HepG2 (cell line): ENCODE data around the gene SYTL5. TPM values are rescaled to one million over a fixed set of nuclear protein-coding genes. Genes with fewer than 3 reads are reported as not detected.

Experiments
- ATAC-seq: fragments of 200-7000 bp; cut with Tn5 transposase; 3 replicates; pipeline ENCODE4 v1.9.1; 2020; ENCODE audit warnings: mild to moderate bottlenecking, moderate library complexity
- BruUV-seq: library from RNA; stranded (reverse); fragments of 400-500 nt; replicated peaks from 2 replicates; lab custom pipeline; 2021; lab: Mats Ljungman, UMichigan
- CTCF ChIA-PET: fragments of 300-600 bp; formaldehyde crosslinking; extraction: SDS; loops from one replicate; lab custom pipeline; 2021; ENCODE audit warnings: low total read pairs, inconsistent platforms, low intra/inter-chr PET ratio; lab: Yijun Ruan, JAX
- POLR2A ChIA-PET: fragments of 350-600 bp; sonication (Branson Sonifier 250); formaldehyde crosslinking; loops from one replicate; lab custom pipeline; 2020; ENCODE audit warnings: antibody characterized with exemption, inconsistent platforms; lab: Yijun Ruan, JAX
- DNase-seq: peaks from one replicate; pipeline ENCODE4 v3.0.0-alpha.2; 2015; ENCODE audit warnings: low spot score
- FAIRE-seq: peaks from 3 replicates; lab custom pipeline; 2011; peaks lifted over from hg19 to GRCh38; lab: Jason Lieb, UNC
- H2AFZ ChIP-seq: one replicate; pipeline ENCODE4 v1.6.1; 2011; ENCODE audit warnings: low read length, inconsistent platforms
- H3K27ac ChIP-seq: fragments of 300-600 bp; 3 replicates; pipeline ENCODE4 v1.8.0; 2011; ENCODE audit warnings: mixed run types, mild to moderate bottlenecking, mixed read lengths, low read length, inconsistent platforms; ENCODE audit not compliant: insufficient read depth; ENCODE audit errors: extremely low read length
- H3K27me3 ChIP-seq, 2 experiments: fragments of 200-600 bp in 1 of 2; 2 replicates in 1 of 2; 3 replicates in 1 of 2; pipeline versions ENCODE4 v1.6.0 to v1.8.0; 2011; ENCODE audit warnings: low read length in 2 of 2, mild to moderate bottlenecking in 2 of 2, moderate library complexity in 2 of 2, inconsistent platforms in 1 of 2; ENCODE audit not compliant: insufficient read depth in 2 of 2, control insufficient read depth in 1 of 2
- H3K36me3 ChIP-seq, 2 experiments: fragments of 200-600 bp in 1 of 2; replicated peaks in 1 of 2; 2 replicates in 1 of 2; 3 replicates in 1 of 2; pipeline versions ENCODE4 v1.5.1 to v1.8.0; 2011; ENCODE audit warnings: low read length in 2 of 2, inconsistent platforms in 1 of 2; ENCODE audit not compliant: insufficient read depth in 2 of 2, control insufficient read depth in 1 of 2
- H3K4me1 ChIP-seq: 2 replicates; pipeline ENCODE4 v1.5.1; 2012; ENCODE audit warnings: low read length, inconsistent platforms; ENCODE audit not compliant: insufficient read depth
- H3K4me2 ChIP-seq: 2 replicates; pipeline ENCODE4 v1.6.0; 2011; ENCODE audit warnings: low read depth, low read length, inconsistent platforms
- H3K4me3 ChIP-seq, 3 experiments: fragments of 200-600 bp in 1 of 3; sonication (generic), shearing (Covaris generic) in 1 of 3; replicated peaks in 1 of 3; 2 replicates each; pipeline ENCODE4 v1.5.1; 2011 to 2016; ENCODE audit warnings: low read length in 3 of 3, inconsistent platforms in 2 of 3, low read depth in 2 of 3, mild to moderate bottlenecking in 2 of 3, control low read depth in 1 of 3, mixed read lengths in 1 of 3; ENCODE audit not compliant: insufficient read depth in 1 of 3
- H3K79me2 ChIP-seq: one replicate; pipeline ENCODE4 v1.6.1; 2011; ENCODE audit warnings: low read length, inconsistent platforms; ENCODE audit not compliant: insufficient read depth
- H3K9ac ChIP-seq: 2 replicates; pipeline ENCODE4 v1.6.0; 2011; ENCODE audit warnings: mild to moderate bottlenecking, low read depth, low read length, inconsistent platforms; ENCODE audit not compliant: insufficient read depth
- H3K9me3 ChIP-seq: 2 replicates; pipeline ENCODE4 v1.5.1; 2012; ENCODE audit warnings: mild to moderate bottlenecking, low read length
- H4K20me1 ChIP-seq: 2 replicates; pipeline ENCODE4 v1.6.0; 2011; ENCODE audit warnings: inconsistent platforms, mild to moderate bottlenecking, low read length, moderate library complexity; ENCODE audit not compliant: insufficient read depth
- HHEX ChIP-seq: IDR thresholded peaks from 2 replicates; pipeline ENCODE4 v1.6.1; 2016; ENCODE audit warnings: control low read depth
- HNRNPK ChIP-seq: fragments of 200-400 bp; formaldehyde crosslinking; IDR thresholded peaks from 2 replicates; pipeline ENCODE4 v1.6.1; 2018; ENCODE audit warnings: low read length, low read depth, moderate library complexity, mild to moderate bottlenecking; ENCODE audit not compliant: poor library complexity, severe bottlenecking
- NCOR1 ChIP-seq: fragments of 200-600 bp; sonication (generic); IDR thresholded peaks from 2 replicates; pipeline ENCODE4 v1.7.0; 2017; ENCODE audit warnings: antibody characterized with exemption, low read length, borderline replicate concordance
- PRDM10 ChIP-seq: sonication (generic); formaldehyde crosslinking; IDR thresholded peaks from 2 replicates; pipeline ENCODE4 v1.4.0; 2020; ENCODE audit warnings: low read depth, missing genetic modification reagents
- SNAPC4 ChIP-seq: sonication (generic); formaldehyde crosslinking; IDR thresholded peaks from 2 replicates; pipeline ENCODE4 v1.4.0; 2020; ENCODE audit warnings: mild to moderate bottlenecking, missing genetic modification reagents
- ZNF468 ChIP-seq: sonication (generic); formaldehyde crosslinking; IDR thresholded peaks from 2 replicates; pipeline ENCODE4 v1.8.0; 2022; ENCODE audit warnings: mild to moderate bottlenecking, moderate library complexity, missing genetic modification reagents
- ZNF580 ChIP-seq: IDR thresholded peaks from 2 replicates; pipeline ENCODE4 v1.6.1; 2016; ENCODE audit warnings: low read depth, borderline replicate concordance
- ZSCAN25 ChIP-seq: sonication (generic); formaldehyde crosslinking; IDR thresholded peaks from 2 replicates; pipeline ENCODE4 v1.8.0; 2022; ENCODE audit warnings: mild to moderate bottlenecking, missing genetic modification reagents
- WGBS: methylation state at CpG from one replicate; pipeline ENCODE4 v1.1.6; 2017; ENCODE audit warnings: low lambda C conversion rate; 5-methylcytosine and 5-hydroxymethylcytosine counted together
- in situ Hi-C: cut with HindIII; loops from 2 replicates; pipeline ENCODE4 v1.10.0; 2017; ENCODE audit warnings: low pct_unique_long_range_greater_than_20kb; ENCODE audit not compliant: extremely low pct_ligation_motif_present
- intact Hi-C: fragments of 100-400 bp; cut with micrococcal nuclease; formaldehyde crosslinking; loops from one replicate; pipeline ENCODE4 v1.10.0; 2022; ENCODE audit not compliant: unreplicated experiment
- polyA plus RNA-seq, 8 experiments: library from polyadenylated mRNA; depleted of rRNA in 3 of 8; stranded (reverse) in 7 of 8; unstranded in 1 of 8; fragments of >200 nt; fragmentation: Illumina TruSeq in 4 of 8; extraction: Trizol in 4 of 8; gene quantifications; 2 replicates each; pipeline versions ENCODE4 v1.2.1 to v1.2.3, GENCODE V29; 2011 to 2016; ENCODE audit warnings: low read depth in 4 of 8, missing spikeins in 1 of 8, mixed read lengths in 1 of 8; ENCODE audit not compliant: insufficient read depth in 1 of 8
- total RNA-seq, 5 experiments: library from RNA; depleted of rRNA; stranded (reverse); fragments of >200 nt; fragmentation: Illumina TruSeq; extraction: Trizol; gene quantifications; 2 replicates each; pipeline ENCODE4 v1.2.3, GENCODE V29; 2016; ENCODE audit warnings: low read depth in 1 of 5
- TF ChIP-seq, protein P1 (sequence below): sonication (generic); IDR thresholded peaks from 2 replicates; pipeline ENCODE4 v1.6.1; 2016; ENCODE audit warnings: low read depth, borderline replicate concordance
- TF ChIP-seq, protein P2 (sequence below): sonication (generic); formaldehyde crosslinking; IDR thresholded peaks from 2 replicates; pipeline ENCODE4 v1.8.0; 2022; ENCODE audit warnings: missing genetic modification reagents, low read depth, mild to moderate bottlenecking, borderline replicate concordance

The SYTL5 gene
- total and polyA plus RNA-seq, 2 of the 13 experiments (the other 11 are each of a cell fraction or from before 2014, with no cell fraction given): not detected

DNA sequence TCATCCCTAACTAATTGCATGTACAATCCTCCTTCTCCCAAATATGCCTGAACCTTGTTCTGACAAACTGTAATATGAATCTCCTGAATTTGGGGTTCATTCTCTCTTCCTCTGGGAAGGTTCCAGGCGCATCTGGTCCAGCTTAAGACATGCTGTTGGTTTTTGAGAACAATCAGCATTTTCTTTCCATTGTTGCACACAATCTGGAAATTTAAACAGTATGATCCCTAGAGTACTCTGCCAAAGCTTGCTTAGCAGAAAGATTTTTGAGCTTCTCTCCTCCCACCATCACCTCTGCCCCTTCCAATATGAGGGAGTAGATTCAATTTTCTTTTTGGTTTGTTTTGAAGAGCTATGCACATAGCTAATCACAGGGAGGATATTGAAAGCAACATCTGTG is 164.2 kb downstream of the SYTL5 start (continued):
- TF ChIP-seq SNAPC4 (CRISPR knock-in tag) (no peak), PRDM10 (CRISPR knock-in tag) (no peak)

- Histone ChIP-seq H3K4me3 (no peak overlapping the region), H3K4me2 (no peak overlapping the region), H3K9ac (no peak overlapping the region), H3K36me3 (no peaks in the 10 kb centered on the region), H3K27me3 (no peaks in the 10 kb centered on the region), H3K4me1 (no peaks in the 10 kb centered on the region), H3K9me3 (no peaks in the 10 kb centered on the region), H2AFZ (no peak overlapping the region), H3K79me2 (no peaks in the 10 kb centered on the region), H4K20me1 (no peaks in the 10 kb centered on the region), H3K27ac (no peak overlapping the region)
- intact Hi-C loops (no loop called here), in situ Hi-C loops (loop anchor here (10.0 kb wide), 1 partner anchor 428 kb away; no protein-coding TSS in a partner anchor)
- FAIRE-seq: no peak
- ChIA-PET POLR2A (no interaction called here), CTCF (no interaction called here)
- no peak for ATAC-seq
- BruUV-seq: no TSS peak
- WGBS: 19% methylated on average over 3 of the region's 3 CpGs
- no peak for DNase-seq
- TF ChIP-seq, protein P1, sequence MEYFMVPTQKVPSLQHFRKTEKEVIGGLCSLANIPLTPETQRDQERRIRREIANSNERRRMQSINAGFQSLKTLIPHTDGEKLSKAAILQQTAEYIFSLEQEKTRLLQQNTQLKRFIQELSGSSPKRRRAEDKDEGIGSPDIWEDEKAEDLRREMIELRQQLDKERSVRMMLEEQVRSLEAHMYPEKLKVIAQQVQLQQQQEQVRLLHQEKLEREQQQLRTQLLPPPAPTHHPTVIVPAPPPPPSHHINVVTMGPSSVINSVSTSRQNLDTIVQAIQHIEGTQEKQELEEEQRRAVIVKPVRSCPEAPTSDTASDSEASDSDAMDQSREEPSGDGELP: no peak
- TF ChIP-seq HHEX (CRISPR knock-in tag) (no peak), ZSCAN25 (CRISPR knock-in tag) (no peak), ZNF468 (CRISPR knock-in tag) (no peak), NCOR1 (no peak), HNRNPK (no peak), ZNF580 (CRISPR knock-in tag) (no peak)
- TF ChIP-seq, protein P2, sequence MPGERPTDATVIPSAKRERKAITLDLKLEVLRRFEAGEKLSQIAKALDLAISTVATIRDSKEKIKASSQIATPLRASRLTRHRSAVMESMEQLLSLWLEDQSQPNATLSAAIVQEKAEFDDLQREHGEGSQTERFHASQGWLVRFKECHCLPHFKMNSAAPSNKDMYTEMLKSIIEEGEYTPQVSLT (CRISPR knock-in tag): no peak
Measured at GRCh38 chrX:38172596-38172995, 166.2 kb downstream of the SYTL5 start.
